Trophoblast cell (in vitro differentiated cells and primary cell): ENCODE measurements around the gene SEPSECS.

Experiments
- DNase-seq, 2 donors: peaks; one replicate each; pipeline ENCODE4 v3.0.0-alpha.2; 2016
- H2AFZ ChIP-seq: 2 replicates; pipeline ENCODE4 v1.6.1; 2013; ENCODE audit warnings: low read length, moderate library complexity, mild to moderate bottlenecking; ENCODE audit not compliant: insufficient read depth, poor library complexity
- H2AK5ac ChIP-seq: 2 replicates; pipeline ENCODE4 v1.6.1; 2013; ENCODE audit warnings: mild to moderate bottlenecking, low read length
- H2BK120ac ChIP-seq: 2 replicates; pipeline ENCODE4 v1.6.1; 2013; ENCODE audit warnings: low read length, mild to moderate bottlenecking, moderate library complexity; ENCODE audit not compliant: insufficient read depth, poor library complexity
- H2BK12ac ChIP-seq: 2 replicates; pipeline ENCODE4 v1.6.1; 2013; ENCODE audit warnings: mild to moderate bottlenecking, low read length, moderate library complexity
- H2BK5ac ChIP-seq: 2 replicates; pipeline ENCODE4 v1.6.1; 2013; ENCODE audit warnings: low read length, low read depth, moderate library complexity, mild to moderate bottlenecking; ENCODE audit not compliant: poor library complexity
- H3K14ac ChIP-seq: 2 replicates; pipeline ENCODE4 v1.6.1; 2013; ENCODE audit warnings: mild to moderate bottlenecking, low read length
- H3K18ac ChIP-seq: 2 replicates; pipeline ENCODE4 v1.6.1; 2013; ENCODE audit warnings: mild to moderate bottlenecking, low read length
- H3K23ac ChIP-seq: 2 replicates; pipeline ENCODE4 v1.6.1; 2013; ENCODE audit warnings: low read length
- H3K27ac ChIP-seq: 2 replicates; pipeline ENCODE4 v1.5.1; 2013; ENCODE audit warnings: low read depth, mild to moderate bottlenecking, inconsistent platforms, low read length, moderate library complexity
- H3K27me3 ChIP-seq: 2 replicates; pipeline ENCODE4 v1.6.1; 2013; ENCODE audit warnings: inconsistent platforms, mild to moderate bottlenecking, low read length, moderate library complexity; ENCODE audit not compliant: insufficient read depth
- H3K36me3 ChIP-seq, 2 experiments: 1 replicate in 1 of 2; 2 replicates in 1 of 2; pipeline ENCODE4 v1.6.1; 2013; ENCODE audit warnings: low read length in 2 of 2, mild to moderate bottlenecking in 2 of 2, moderate library complexity in 1 of 2; ENCODE audit not compliant: insufficient read depth in 2 of 2, control insufficient read depth in 1 of 2
- H3K4ac ChIP-seq: 2 replicates; pipeline ENCODE4 v1.6.1; 2013; ENCODE audit warnings: low read depth, mild to moderate bottlenecking, low read length, moderate library complexity
- H3K4me1 ChIP-seq, 2 experiments: 1 replicate in 1 of 2; 2 replicates in 1 of 2; pipeline ENCODE4 v1.6.1; 2013; ENCODE audit warnings: low read length in 2 of 2, mild to moderate bottlenecking in 2 of 2, moderate library complexity in 1 of 2; ENCODE audit not compliant: insufficient read depth in 2 of 2, control insufficient read depth in 1 of 2
- H3K4me2 ChIP-seq: 2 replicates; pipeline ENCODE4 v1.6.1; 2013; ENCODE audit warnings: inconsistent platforms, mild to moderate bottlenecking, low read length, moderate library complexity
- H3K4me3 ChIP-seq: 2 replicates; pipeline ENCODE4 v1.5.1; 2013; ENCODE audit warnings: mild to moderate bottlenecking, low read depth, low read length, inconsistent platforms
- H3K79me1 ChIP-seq: one replicate; pipeline ENCODE4 v1.6.1; 2013; ENCODE audit warnings: low read length
- H3K79me2 ChIP-seq: 2 replicates; pipeline ENCODE4 v1.6.1; 2013; ENCODE audit warnings: low read length, mild to moderate bottlenecking; ENCODE audit not compliant: control insufficient read depth, insufficient read depth, poor library complexity
- H3K9ac ChIP-seq: 2 replicates; pipeline ENCODE4 v1.6.1; 2013; ENCODE audit warnings: mild to moderate bottlenecking, low read length
- H3K9me3 ChIP-seq: 2 replicates; pipeline ENCODE4 v1.6.1; 2013; ENCODE audit warnings: low read depth, mild to moderate bottlenecking, control low read depth, inconsistent platforms, low read length; ENCODE audit not compliant: insufficient read depth
- H4K12ac ChIP-seq: 2 replicates; pipeline ENCODE4 v1.6.1; 2013; ENCODE audit warnings: low read depth, mild to moderate bottlenecking, low read length, moderate library complexity
- H4K8ac ChIP-seq: 2 replicates; pipeline ENCODE4 v1.6.1; 2013; ENCODE audit warnings: low read depth, mild to moderate bottlenecking, low read length, moderate library complexity
- H4K91ac ChIP-seq: one replicate; pipeline ENCODE4 v1.6.1; 2013; ENCODE audit warnings: low read depth, mild to moderate bottlenecking, low read length, moderate library complexity
- WGBS: extraction: QIAGEN DNeasy Blood & Tissue Kit; methylation state at CpG from one replicate; pipeline ENCODE4 v1.1.7; 2013; ENCODE audit warnings: missing lambda C conversion rate; ENCODE audit not compliant: insufficient read length, insufficient coverage; ENCODE audit errors: extremely low coverage; 5-methylcytosine and 5-hydroxymethylcytosine counted together

Gene SEPSECS

DNA sequence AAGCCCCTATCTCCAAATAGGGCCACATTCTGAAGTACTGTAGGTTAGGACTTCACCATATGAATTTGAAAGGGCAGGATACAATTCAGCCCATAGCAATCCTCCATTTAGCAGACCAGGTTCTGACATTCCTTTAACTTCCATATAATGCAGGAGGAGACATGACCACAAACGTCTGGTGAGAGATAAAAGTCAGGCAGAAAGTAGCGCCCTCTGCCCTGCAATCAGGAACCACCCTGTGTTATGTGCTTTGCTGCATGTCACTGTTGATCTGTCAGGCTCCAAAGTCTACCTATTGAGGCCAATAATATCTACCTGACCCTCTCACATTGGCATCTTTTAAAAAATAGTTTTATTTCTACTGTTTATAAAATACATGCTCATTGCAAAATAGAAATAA lies 30.2 kb upstream of the SEPSECS start:
- H3K9me3 ChIP-seq: no peaks in the 10 kb centered on the region
- H4K91ac ChIP-seq: no peak overlapping the region
- no peak overlapping the region for H3K27ac ChIP-seq
- no peak overlapping the region for H3K14ac ChIP-seq
- no peak overlapping the region for H2AFZ ChIP-seq
- H3K4ac ChIP-seq: no peak overlapping the region
- no peaks in the 10 kb centered on the region for H3K79me1 ChIP-seq
- H2BK12ac ChIP-seq: no peak overlapping the region
- H4K12ac ChIP-seq: no peak overlapping the region
- no peak overlapping the region for H3K4me2 ChIP-seq
- no peak overlapping the region for H2AK5ac ChIP-seq
- H2BK120ac ChIP-seq: no peak overlapping the region
- DNase-seq: no peak
- H3K9ac ChIP-seq: no peak overlapping the region
- H2BK5ac ChIP-seq: no peak overlapping the region
- H3K18ac ChIP-seq: no peak overlapping the region
- H3K4me3 ChIP-seq: no peak overlapping the region
- no peaks in the 10 kb centered on the region for H3K27me3 ChIP-seq
- H3K23ac ChIP-seq: no peak overlapping the region
- no peaks in the 10 kb centered on the region for H3K36me3 ChIP-seq
- WGBS: no CpG with 5 or more reads among the region's 2 CpGs
- H3K79me2 ChIP-seq: no peaks in the 10 kb centered on the region
- H4K8ac ChIP-seq: no peak overlapping the region
- peaks cover 0 to 8% of the 10 kb centered on the region in 2 experiments for H3K4me1 ChIP-seq

DNA sequence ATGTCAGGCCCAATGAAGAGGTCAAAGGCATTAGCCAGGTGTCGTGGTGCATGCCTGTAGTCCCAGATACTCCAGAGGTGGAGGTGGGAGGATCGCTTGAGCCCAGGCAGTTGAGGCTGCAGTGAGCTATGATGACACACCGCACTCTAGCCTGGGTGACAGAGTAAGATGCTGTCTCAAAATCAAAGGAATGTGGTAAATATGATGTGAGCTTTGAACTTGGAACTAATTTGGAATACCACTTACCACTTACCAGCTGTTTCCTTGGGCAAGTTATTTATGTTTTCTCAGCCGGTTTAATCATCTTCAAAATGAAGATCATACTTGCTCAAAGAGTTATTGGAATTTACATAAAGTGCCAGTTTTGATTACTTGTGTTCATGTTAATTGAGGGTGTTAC lies 23.8 kb upstream of the SEPSECS start:
- H4K12ac ChIP-seq: no peak overlapping the region
- no peaks in the 10 kb centered on the region for H3K79me2 ChIP-seq
- no peak overlapping the region for H3K9ac ChIP-seq
- H3K4me2 ChIP-seq: no peak overlapping the region
- no peak overlapping the region for H3K4me3 ChIP-seq
- H3K9me3 ChIP-seq: no peaks in the 10 kb centered on the region
- H3K18ac ChIP-seq: no peak overlapping the region
- no peak overlapping the region for H2AFZ ChIP-seq
- H3K27ac ChIP-seq: no peak overlapping the region
- no peak overlapping the region for H4K8ac ChIP-seq
- WGBS: no CpG with 5 or more reads among the region's 4 CpGs
- no peak overlapping the region for H2BK120ac ChIP-seq
- no peak overlapping the region for H3K4ac ChIP-seq
- no peak overlapping the region for H2BK5ac ChIP-seq
- H2AK5ac ChIP-seq: no peak overlapping the region
- H3K23ac ChIP-seq: no peak overlapping the region
- no peaks in the 10 kb centered on the region for H3K27me3 ChIP-seq
- H3K14ac ChIP-seq: no peak overlapping the region
- H2BK12ac ChIP-seq: no peak overlapping the region
- no peak for DNase-seq
- no peaks in the 10 kb centered on the region for H3K36me3 ChIP-seq
- H3K4me1 ChIP-seq: no peaks in the 10 kb centered on the region
- no peak overlapping the region for H4K91ac ChIP-seq
- no peaks in the 10 kb centered on the region for H3K79me1 ChIP-seq

GRCh38 chr4:25182937-25183336 lies 22.7 kb upstream of the SEPSECS start:
- WGBS: no CpG with 5 or more reads among the region's 5 CpGs
- Histone ChIP-seq H2BK120ac (no peak overlapping the region), H2AK5ac (no peak overlapping the region), H3K79me1 (no peaks in the 10 kb centered on the region), H3K23ac (no peak overlapping the region), H3K4me1 (no peaks in the 10 kb centered on the region), H3K36me3 (no peaks in the 10 kb centered on the region), H3K4ac (no peak overlapping the region), H2BK12ac (no peak overlapping the region), H3K9ac (no peak overlapping the region), H4K91ac (no peak overlapping the region), H3K27me3 (no peaks in the 10 kb centered on the region), H4K12ac (no peak overlapping the region), H3K4me2 (no peak overlapping the region), H3K14ac (no peak overlapping the region), H3K4me3 (no peak overlapping the region), H2BK5ac (no peak overlapping the region), H3K79me2 (no peaks in the 10 kb centered on the region), H2AFZ (no peak overlapping the region), H3K27ac (no peak overlapping the region), H3K9me3 (no peaks in the 10 kb centered on the region), H4K8ac (no peak overlapping the region), H3K18ac (no peak overlapping the region)
- DNase-seq: no peak

DNA sequence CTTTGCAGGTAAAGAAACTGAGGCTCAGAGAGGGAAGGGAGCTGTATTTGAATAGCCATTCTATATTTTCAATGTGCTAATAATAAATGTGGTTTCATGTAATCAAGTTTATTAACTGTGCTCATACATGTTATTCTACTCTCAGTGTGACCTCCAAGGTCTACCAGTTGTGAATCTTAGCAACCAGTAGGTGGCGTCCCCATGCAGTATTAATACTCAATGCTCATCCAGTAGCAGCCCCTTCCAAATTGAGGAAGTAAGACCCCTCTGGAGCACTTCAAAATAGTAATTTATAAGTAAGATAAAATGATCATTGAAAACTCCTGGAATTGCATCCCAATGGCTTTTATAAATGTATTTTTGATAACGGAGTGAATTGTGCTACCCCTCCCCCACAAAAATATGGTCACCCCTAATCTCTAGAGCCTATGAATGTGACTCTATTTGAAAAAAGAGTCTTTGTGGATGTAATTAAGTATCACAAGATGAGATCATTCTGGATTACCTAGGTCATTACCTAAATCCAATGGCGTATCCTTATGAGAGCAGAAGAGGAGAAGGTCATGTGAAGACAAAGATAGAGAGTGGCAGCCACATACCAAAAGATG lies 20.4 kb upstream of the SEPSECS start:
- H2AK5ac ChIP-seq: no peak overlapping the region
- no CpG with 5 or more reads among the region's 3 CpGs for WGBS
- H3K27me3 ChIP-seq: no peaks in the 10 kb centered on the region
- H2BK5ac ChIP-seq: no peak overlapping the region
- H2BK12ac ChIP-seq: no peak overlapping the region
- no peak overlapping the region for H3K18ac ChIP-seq
- H3K36me3 ChIP-seq: no peaks in the 10 kb centered on the region
- no peaks in the 10 kb centered on the region for H3K4me1 ChIP-seq
- no peak overlapping the region for H3K9ac ChIP-seq
- H3K27ac ChIP-seq: no peak overlapping the region
- no peak overlapping the region for H4K8ac ChIP-seq
- H3K79me1 ChIP-seq: no peaks in the 10 kb centered on the region
- H2BK120ac ChIP-seq: no peak overlapping the region
- H3K4ac ChIP-seq: no peak overlapping the region
- no peak overlapping the region for H4K91ac ChIP-seq
- no peak overlapping the region for H4K12ac ChIP-seq
- no peaks in the 10 kb centered on the region for H3K9me3 ChIP-seq
- H3K4me3 ChIP-seq: no peak overlapping the region
- H3K23ac ChIP-seq: no peak overlapping the region
- H3K14ac ChIP-seq: no peak overlapping the region
- no peaks in the 10 kb centered on the region for H3K79me2 ChIP-seq
- peak in 1 of 2 donors; percentile 71 for DNase-seq
- H3K4me2 ChIP-seq: no peak overlapping the region
- no peak overlapping the region for H2AFZ ChIP-seq
